ENCODE results near the gene E2F6.

E2F6 gene, protein sequence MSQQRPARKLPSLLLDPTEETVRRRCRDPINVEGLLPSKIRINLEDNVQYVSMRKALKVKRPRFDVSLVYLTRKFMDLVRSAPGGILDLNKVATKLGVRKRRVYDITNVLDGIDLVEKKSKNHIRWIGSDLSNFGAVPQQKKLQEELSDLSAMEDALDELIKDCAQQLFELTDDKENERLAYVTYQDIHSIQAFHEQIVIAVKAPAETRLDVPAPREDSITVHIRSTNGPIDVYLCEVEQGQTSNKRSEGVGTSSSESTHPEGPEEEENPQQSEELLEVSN

DNA sequence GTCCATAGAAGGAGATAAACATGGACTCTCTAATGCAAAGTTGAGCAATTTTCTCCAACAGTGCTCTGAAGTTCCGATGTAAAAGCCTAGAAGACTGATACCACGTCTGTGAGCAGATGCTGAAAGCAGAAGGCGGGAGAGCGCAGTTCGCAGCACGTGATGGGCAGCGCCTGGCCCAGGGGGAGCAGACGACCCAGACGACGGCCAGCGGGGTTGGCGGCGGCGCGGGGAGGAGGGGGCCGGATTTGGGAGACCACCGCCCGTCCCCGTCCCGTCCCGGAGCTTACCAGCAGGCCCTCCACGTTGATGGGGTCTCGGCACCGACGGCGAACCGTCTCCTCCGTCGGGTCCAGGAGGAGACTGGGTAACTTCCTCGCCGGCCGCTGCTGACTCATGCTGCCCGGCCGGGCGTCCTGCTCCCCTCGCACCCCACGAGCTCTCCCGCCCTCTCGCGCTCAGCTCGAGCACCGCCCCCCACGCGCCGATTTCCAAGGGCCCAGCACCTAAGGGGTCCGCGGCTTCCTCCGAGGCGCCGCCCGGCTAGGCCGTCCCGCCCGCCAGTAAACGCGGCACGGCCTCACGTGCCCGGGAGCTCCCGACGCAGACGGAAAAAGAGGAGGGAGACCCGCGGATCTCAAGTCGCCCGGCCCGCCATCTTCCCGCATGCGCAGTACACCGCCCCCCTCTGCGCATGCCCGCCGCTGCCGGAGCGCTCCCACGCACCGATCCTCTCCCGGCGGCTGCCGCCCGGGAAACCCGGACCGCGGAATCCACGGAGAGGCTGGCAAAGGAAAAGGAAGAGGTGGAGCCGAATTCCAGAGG, at the start of gene E2F6:
Gene E2F6, minus strand, starts transcription at position 677 of the 822 bp plus-strand sequence. Its CDS starts 282 bp downstream, at position 395.
- peak; percentile 88 to 91 for DNase-seq (ENCODE audit: low read depth in 2 of 2)

DNA sequence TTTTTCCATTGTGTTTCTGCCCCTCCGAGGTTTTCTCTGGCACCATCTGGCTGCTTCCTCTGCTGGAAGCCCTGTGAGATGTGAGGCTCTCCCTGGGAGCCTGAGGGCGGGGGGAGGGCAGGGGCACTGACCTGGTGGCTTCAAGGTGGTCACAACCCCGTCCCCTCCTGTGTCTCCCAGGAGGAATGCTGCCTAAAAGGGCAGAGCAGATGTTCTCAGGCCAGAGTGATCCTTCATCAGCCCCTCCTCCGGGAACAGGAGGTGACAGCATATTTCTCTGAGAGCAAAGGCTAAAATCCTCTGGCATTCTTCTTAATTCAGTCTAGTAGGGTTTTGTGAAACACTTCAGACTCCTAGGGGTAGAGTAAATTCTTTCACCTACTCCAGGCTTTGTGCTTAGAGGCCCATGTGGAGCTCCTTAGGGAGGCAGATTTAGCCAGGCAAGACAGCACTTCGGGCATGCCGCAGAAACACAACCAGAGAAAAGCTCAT, 49.6 kb upstream of the E2F6 start:
- DNase-seq (ENCODE audit: low read depth in 2 of 2), result no peak

DNA sequence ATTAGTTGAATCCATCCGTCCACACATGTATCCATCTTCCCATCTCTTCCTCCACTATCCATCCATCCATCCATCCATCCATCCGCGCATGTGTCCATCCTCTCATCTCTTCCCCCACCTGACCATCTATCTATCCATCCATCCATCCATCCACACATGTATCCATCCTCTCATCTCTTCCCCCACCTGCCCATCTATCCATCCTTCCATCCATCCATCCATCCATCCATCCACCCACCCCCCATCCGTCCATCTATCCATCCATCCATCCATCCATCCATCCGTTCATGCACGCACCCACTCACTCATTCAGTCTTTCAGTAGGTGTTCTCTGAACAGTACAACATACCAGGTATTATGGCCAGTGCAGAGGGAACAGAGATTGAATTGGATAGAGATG, 48.9 kb upstream of the E2F6 start:
- DNase-seq (ENCODE audit: low read depth in 2 of 2), result no peak

DNA sequence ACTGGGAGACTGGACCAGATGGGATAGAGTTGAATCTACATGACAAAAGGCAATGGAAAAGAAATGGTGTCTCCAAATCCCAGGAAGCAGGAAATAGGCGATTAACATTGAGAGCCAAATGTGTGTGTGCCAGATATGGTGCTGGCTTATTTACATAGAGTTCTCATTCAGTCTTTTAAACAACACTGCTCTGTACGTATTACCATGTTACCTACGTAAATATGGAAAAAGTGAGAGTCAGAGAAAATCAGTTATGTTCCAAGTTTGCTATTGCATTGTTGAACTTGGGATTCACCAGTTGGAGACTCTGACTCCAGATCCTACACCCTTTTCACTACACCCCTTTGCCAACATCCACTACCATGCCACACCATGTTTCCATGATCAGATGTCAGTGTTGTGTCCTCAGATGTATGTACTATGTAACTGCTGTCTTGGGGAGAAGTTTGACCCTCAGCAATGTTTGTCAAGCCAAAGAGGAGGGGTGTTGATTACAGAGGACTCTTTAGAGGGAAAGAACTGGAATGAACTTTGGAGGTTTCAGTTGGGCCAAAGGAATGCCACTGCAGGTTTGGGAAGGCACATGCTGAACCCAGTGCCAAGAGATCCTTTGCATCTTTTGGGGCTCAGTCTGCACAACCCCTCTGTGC, 48.2 kb upstream of the E2F6 start:
- no peak for DNase-seq (ENCODE audit: low read depth in 2 of 2)

DNA sequence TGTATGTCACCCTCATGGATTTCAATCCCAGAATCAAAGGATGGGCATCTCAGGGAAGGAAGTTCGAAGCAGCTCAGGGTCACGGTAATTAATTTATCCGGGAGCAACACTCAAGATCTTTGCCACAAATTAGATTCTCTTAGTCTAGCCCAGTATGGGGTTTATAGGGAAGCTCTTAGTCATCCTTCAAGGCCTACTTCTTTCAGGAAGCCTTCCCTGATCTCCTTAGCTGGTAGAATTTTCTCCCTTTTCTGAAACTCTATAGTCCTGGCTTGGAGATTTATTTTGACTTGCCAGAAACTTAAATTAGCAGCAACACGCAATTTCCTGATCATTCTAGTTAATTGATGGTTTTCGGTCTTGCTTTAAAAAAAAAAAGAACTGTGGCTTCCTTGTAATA, 47.4 kb upstream of the E2F6 start:
- no peak for DNase-seq (ENCODE audit: low read depth in 2 of 2)

DNA sequence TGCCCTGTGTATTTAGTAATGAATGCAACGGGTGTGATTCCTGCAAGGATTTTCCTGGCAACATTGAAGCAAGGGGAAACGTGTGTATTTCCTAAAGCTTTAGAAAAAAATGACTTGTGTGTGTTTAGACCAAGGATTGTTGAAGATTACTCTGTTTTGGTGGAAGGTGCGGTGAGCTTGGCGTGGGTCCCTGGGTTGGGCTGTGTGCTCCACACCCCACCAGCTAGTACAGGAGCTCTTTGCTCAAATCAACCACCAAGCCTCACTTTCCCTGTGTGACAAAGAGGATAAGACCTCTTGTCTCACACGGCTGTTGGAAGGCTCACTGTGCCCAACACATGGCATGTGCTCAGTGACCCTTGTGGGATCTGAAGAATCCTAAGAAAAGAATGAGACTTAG, 46.5 kb upstream of the E2F6 start:
- DNase-seq (ENCODE audit: low read depth in 2 of 2), result no peak

DNA sequence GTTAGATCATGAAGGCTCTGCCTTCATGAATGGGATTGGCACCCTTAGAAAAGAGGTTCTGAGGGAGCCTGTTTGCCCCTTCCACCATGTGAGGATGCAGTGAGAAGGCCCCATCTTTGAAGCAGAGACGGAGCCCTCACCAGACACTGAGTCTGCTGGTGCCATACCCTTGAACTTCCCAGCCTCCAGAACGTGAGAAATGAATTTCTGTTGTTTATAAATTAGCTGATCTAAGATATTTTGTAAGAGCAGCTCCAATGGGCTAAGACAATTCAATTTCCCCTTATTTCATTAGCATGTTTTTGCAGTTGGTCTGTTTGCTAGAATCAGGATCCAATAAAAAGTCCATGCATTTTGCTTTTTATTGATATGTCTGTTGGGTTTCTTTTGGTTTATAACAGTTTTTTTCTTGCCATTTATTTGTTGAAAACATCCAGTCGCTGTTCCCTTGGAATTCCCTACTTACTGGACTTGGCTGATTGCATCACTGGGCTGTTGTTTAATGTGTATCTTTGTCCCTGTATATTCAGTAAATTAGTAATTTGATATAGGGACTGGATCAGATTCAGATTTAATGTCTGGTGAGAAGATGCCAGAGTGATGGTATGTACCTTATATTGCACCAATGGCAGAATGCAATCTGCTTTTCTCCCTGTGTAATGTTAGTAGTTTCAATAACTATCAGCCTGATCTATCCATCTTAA, 43.8 kb upstream of the E2F6 start:
- no peak for DNase-seq (ENCODE audit: low read depth in 2 of 2)

DNA sequence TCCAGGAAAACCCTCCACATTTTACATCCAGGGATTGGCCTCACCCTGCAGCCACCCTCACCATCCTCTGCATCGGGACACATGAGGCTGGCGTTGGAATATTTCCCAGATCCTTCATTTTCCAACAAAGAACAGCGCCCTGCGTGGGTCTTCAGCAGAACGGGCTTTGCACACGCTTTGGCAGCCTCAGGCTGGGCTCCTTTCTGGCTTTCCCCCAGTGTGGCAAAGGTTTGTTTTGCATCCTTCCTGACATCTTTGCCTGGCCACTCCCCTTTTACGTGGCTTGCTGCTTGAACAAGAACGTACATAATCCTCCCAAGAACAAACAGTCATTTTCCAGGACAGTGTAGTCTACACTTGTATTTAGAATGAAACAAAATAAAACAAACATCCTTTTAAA, 42.3 kb upstream of the E2F6 start:
- no peak for DNase-seq (ENCODE audit: low read depth in 2 of 2)

DNA sequence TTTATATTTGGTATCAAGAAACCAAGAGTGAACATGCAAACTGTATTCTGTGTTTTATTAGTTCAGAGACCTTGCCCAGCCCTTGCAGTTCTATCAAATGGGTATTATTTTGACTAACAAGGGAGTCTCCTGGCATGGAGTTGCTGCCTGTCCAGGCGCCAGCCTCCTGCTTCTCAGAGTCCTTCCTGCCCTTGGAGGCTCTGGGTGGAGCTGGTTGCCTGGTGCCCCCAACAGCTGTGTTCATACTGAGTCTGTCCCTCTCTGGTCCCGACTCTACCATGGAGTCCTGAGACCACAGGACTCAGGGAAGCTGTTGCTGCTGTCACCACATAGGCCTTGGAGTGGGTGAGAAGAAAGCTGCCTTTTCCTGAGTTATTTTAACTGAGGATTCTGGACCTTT, 41.6 kb upstream of the E2F6 start:
- no peak for DNase-seq (ENCODE audit: low read depth in 2 of 2)

DNA sequence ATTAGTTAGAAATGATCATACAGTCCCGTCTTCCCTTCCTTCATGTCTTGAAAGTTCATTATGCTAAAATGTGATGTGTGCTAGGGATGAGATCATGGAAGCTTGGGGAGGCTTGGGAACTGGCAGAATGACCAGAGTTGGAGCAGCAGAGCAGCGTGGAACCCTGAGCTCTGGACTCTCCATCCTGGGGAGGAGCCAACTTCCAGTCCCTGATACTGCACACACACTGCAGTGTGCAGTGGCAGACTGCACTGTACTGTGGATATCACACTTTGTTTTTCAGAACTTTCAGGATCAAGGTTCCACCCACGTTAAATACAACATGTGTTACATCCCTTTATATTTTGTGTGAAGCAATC, 40.6 kb upstream of the E2F6 start:
- DNase-seq (ENCODE audit: low read depth in 2 of 2), result no peak

DNA sequence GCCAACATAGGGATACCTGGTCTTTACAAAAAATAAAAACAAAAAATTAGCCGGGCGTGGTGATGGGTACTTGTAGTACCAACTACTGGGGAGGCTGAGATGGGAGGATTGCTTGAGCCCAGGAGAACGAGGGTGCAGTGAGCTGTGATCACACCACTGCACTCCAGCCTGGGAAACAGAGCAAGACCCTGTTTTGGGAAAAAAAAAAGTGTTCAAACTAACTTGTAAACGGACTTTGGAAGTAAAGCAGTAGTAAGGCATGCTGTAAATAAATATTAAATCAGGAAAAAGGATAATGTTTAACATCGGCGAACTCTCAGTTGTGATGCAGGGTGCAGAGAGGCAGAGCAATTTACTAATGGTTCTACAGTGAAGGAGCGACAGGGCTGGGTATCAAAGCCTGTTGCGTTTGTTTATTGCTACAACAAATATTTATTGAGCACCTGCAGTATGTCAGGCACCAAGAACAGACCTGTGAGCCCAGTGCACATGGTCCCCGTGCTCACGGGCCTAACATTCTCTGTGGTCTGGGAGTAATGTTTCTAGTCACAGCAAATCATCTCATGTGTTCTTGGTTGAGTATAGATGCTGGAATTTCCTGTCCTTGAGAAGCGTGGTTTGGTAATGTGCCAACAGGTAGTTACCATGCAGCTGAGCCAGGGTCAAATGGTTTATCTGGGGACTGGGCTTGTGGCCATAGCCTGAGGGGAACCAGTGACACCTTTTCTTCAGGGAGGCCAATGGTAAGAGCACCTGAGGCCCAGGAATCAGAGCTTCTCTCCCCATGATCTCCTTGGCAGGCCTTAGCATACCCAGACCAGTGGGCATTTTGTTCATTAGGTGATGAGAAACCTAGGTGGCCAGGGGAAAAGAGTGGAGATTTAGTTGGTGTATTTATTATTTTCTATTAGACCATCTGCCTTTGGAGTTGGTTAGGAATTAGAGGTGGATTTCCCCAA, 40.0 kb upstream of the E2F6 start:
- DNase-seq (ENCODE audit: low read depth in 2 of 2), result no peak

DNA sequence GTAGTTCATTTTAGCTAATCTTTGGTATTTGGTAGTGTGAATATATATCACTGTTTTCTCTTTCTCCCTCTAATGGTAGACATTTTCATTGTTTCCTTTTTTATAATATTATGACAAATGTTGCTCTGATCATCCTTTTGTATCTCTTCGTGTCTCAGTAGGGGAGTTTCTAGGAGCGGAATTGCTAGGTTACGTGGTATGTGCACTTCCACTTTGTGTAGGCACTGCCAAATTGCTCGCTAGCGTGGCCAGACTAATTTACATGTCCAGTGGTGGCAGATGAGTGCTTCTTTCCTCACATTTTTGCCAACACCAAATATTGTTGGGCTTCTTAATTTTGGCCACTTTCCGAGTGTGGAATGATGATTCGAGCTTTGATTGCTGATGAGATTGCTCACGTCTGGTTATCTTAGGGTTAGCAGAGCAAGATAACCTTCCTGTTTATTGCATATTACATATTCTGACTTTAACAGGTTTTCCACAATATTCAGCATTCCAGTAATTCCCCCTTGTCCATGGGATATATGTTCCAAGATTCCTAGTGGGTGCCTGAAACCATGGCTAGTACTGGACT, 37.5 kb upstream of the E2F6 start:
- DNase-seq (ENCODE audit: low read depth in 2 of 2), result no peak

DNA sequence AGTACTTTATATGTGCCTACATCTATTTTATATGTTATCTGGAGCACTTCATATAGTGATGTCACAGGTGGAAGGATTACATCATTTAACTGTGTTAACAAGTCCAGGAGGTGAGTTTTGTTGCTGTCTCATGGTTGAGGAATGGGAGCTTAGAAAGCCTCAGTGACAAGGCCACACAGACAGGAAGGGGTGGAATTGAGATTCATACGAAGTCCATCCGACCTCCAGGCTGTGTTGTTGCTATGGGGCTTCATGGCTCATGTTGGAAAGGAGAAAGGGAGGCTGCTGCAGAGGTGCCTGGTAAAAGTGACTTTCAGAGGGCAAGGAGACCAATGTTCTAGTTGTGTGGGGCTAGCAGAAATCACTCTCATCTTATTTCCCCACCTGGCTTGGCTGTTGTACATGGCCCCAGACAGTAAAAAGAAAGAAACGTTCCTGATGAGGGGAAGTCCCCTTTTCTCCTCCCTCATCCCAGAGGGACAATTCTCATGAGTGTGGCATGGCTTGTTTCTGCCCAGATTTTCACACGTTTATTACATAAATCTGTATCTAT, 36.9 kb upstream of the E2F6 start:
- DNase-seq (ENCODE audit: low read depth in 2 of 2), result no peak

DNA sequence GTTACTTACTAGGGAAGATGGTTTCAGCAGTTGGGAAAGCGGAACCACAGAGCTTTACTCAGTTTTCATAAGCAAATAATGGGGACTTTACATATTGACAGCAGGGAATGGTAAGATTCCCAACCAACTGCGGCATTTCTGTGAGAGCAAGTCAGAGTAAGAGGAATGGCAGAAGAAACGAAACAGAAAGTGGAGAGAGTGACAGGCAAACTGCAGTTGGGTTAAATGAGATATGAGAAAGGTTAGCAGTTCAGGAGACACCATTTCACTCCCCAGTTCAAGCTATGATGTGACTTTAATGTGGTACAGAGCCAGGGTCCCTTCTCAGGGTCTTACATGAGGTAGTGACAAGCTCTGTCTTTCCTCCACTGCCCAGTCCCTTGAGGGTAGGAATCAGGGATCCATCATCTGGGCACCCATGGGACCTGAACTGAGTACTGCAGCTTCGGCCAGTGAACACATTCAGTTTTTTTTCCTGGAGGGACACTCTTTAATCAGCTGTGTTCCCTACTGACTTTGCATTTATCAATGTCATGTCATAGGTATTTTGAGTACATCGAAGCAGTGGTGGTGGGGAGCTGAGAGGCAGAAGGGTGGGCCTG, 34.8 kb upstream of the E2F6 start:
- DNase-seq (ENCODE audit: low read depth in 2 of 2), result no peak

DNA sequence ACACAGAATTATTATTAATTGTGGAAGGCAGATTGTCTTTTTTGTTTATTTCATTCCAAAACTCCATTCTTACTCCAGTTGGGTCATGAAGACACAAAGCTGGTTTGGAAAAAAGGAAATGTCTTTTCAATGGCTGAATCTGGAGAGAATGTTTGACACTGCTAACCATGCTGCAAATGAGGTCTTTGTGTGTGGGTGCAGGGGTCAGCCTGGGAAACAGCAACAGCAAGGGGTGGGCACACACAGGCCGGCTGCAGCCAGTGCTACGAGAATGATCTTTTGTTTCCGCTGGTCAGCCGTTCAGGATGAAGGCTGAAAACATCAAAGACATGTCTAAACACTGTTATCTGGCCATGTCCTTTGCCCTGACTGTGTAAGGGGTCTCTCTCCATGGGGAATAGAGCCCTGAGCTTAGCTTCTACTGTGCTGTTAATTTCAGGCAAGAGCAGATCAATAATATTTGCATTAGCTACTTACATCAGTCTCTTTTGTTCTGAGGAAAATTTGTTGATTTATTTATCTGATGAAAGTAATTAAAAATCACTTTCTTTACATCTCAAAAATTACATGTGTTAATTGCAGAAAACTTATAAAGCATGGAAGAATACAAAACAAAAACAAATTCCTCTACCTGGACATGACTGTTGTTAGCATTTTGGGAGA, 33.3 kb upstream of the E2F6 start:
- DNase-seq (ENCODE audit: low read depth in 2 of 2), result no peak

DNA sequence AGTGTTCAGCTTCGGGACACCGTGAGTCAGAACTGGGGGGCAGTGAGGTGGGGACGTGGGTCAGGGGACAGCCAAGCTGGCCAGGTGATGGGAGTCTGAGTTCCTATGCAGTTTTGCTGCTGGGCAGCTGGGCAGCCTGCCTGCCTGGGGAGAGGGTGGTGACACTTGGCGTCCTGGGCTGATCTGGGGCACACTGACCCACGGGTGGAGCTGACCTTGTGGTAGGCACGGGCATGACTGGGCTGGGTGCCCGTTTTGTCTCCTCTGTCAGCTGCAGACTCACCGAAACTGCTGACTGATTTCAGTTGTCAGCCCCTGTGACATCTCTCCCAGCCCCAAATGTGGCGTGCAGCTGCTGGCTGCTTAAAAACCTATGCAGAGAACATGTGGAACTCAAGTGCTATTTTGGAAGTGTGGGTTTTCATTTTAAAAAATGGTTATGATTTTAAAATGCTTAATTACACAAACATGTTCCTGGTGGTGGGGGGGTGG, 32.6 kb upstream of the E2F6 start:
- DNase-seq (ENCODE audit: low read depth in 2 of 2), result no peak

DNA sequence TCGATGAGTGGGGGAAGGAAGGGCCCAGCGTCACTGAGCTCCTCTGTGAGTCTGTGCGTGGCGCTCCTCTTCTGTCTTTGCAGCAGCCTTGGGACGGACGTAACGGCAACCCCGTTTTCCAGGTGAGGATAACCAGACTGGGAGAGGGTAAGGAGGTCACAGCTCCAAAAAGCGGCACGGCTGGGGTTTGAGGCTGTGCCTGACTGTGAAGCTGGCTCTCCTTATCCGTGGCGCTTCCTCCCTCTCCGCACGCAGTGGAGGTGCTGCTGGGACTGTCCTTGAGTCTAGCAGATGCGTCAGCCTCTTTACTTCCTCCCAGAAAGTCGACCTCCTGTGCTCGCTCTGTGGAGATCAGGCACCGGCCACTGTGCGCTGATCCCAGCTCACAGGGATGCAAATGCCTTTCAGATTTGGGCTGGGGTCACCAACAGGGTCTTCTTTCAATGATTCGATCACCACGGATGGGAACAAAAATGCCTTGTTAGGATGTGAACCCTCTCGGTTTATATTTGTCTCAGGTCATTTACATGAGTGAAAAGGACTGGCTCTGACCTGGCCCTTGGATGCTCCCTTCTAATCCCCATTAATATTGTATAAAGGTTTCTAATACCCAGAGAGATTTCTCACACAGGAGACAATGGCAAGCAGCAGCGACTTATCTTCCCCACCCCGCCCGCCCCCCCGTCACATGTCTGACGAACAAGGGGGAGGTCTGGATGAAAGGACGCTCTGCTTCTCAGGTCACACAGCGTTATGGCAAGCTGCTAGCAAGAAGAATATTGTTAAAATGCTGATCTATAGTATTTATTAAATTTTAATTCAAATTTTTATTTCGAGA, 30.1 kb upstream of the E2F6 start:
- DNase-seq (ENCODE audit: low read depth in 2 of 2), result no peak

DNA sequence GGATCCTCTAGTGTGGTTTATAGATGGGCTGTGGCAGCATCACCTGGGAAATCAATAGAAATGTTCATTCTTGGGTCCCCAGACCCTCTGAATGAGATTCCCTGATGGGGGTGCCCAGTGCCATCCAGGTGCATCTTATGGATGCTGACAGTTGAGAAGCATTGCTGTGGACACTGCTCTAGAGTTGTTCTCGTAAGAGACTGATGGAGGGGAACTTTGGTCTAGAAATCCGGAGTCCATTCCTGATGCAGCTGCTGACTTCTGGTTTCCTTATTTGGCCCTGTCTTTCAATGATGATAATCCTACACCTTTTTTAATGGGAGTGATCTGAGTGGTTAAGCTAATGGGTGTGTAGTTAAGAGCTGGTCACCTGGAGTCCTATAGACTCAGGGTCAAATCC, 28.3 kb upstream of the E2F6 start:
- no peak for DNase-seq (ENCODE audit: low read depth in 2 of 2)

All from fibroblast of skin of left biceps (primary cell).